GM23248 (cell line): ENCODE measurements around the gene OR8B8.

Source experiments
- EZH2 ChIP-seq: fragments of 200-600 bp; sonication (generic); IDR thresholded peaks from 2 replicates; pipeline ENCODE4 v1.6.1; 2018; ENCODE audit warnings: antibody characterized with exemption, mild to moderate bottlenecking; ENCODE audit not compliant: insufficient read depth, poor library complexity, severe bottlenecking
- EZH2phosphoT487 ChIP-seq: fragments of 200-600 bp; sonication (generic); IDR thresholded peaks from 2 replicates; pipeline ENCODE4 v1.6.1; 2018; ENCODE audit warnings: antibody characterized with exemption, moderate library complexity, mild to moderate bottlenecking, low read depth; ENCODE audit not compliant: insufficient read depth

DNA sequence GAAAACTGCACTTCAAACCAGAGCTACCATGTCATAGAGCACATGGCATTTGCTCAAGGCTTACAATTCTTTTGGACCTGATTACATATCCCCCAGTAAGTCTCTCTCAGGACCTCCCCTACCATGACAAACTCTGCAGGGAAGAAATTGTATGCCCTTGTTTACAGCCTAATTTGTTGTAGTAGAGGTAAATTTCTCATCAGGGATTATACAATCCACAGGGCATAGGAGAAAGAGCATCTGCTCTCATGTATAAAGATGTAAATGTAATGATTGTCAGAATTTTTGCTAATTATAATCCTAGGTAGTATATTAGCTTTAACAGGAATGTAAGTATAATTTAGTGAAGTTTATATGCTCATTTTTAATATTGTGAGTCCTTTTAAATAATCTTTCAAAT is 46.6 kb downstream of the OR8B8 start, which contains the start of gene OR8B3:
- TF ChIP-seq EZH2phosphoT487 (no peak), EZH2 (no peak)
